GM12878 (cell line): ENCODE data around the gene SUGCT.

ENCODE experiments used
- BMI1 ChIP-seq: fragments of 450-650 bp; IDR thresholded peaks from 2 replicates; pipeline ENCODE4 v1.6.1; 2016; ENCODE audit warnings: mild to moderate bottlenecking, moderate library complexity, borderline replicate concordance
- CTCF ChIP-seq, 3 experiments: IDR thresholded peaks in 2 of 3; conservative IDR thresholded peaks in 1 of 3; 2 replicates each; pipeline ENCODE4 v1.5.1; 2011; ENCODE audit warnings: low read depth in 3 of 3, low read length in 3 of 3, mild to moderate bottlenecking in 3 of 3, control low read depth in 2 of 3, moderate library complexity in 2 of 3, inconsistent platforms in 1 of 3, mixed read lengths in 1 of 3; ENCODE audit not compliant: control insufficient read depth in 2 of 3, insufficient read depth in 1 of 3; ENCODE audit errors: extremely low read depth in 1 of 3
- NRF1 ChIP-seq: conservative IDR thresholded peaks from 2 replicates; pipeline ENCODE4 v1.6.1; 2011; ENCODE audit warnings: mild to moderate bottlenecking, low read depth, low read length, improper control_type of control experiment
- POLR2A ChIP-seq: IDR thresholded peaks from 2 replicates; pipeline ENCODE4 v1.6.1; 2011; ENCODE audit warnings: low read depth, mild to moderate bottlenecking, low read length
- POLR2AphosphoS2 ChIP-seq: IDR thresholded peaks from 2 replicates; pipeline ENCODE4 v1.6.1; 2011; ENCODE audit warnings: low read depth, mild to moderate bottlenecking, low read length, improper control_type of control experiment, moderate library complexity
- REST ChIP-seq: IDR thresholded peaks from 2 replicates; pipeline ENCODE4 v1.6.1; 2012; ENCODE audit warnings: mild to moderate bottlenecking, low read depth, low read length
- RFX5 ChIP-seq: IDR thresholded peaks from 2 replicates; pipeline ENCODE4 v1.6.1; 2011; ENCODE audit warnings: low read depth, low read length, improper control_type of control experiment
- SMC3 ChIP-seq: IDR thresholded peaks from 2 replicates; pipeline ENCODE4 v1.6.1; 2011; ENCODE audit warnings: low read length, improper control_type of control experiment, borderline replicate concordance

- TF ChIP-seq POLR2A, result no peak
- no peak for TF ChIP-seq CTCF (IDR thresholded peaks at IDR 0.05 in 2 of 3, conservative IDR thresholded peaks at IDR 0.05 in 1 of 3; ENCODE audit: control insufficient read depth in 2 of 3, extremely low read depth in 1 of 3, insufficient read depth in 1 of 3, low read depth in 3 of 3, low read length in 3 of 3)
- no peak for TF ChIP-seq BMI1
- no peak for TF ChIP-seq POLR2AphosphoS2
- no peak for TF ChIP-seq NRF1
- no peak for TF ChIP-seq REST
- TF ChIP-seq RFX5, result no peak
- TF ChIP-seq SMC3, result no peak
These were observed 192.3 kb downstream of the SUGCT start for GRCh38 chr7:40327113-40327512.
